Type B pancreatic cell (in vitro differentiated cells): ENCODE data around the gene TSHZ2. TPM values are rescaled to one million over a fixed set of nuclear protein-coding genes. Genes with fewer than 3 reads are reported as not detected.

Source experiments
- DNase-seq: peaks from one replicate; pipeline ENCODE4 v3.0.0; 2021; ENCODE audit warnings: mixed read lengths; ENCODE audit not compliant: unreplicated experiment; ENCODE audit errors: extremely low spot score
- H3K27ac Mint-ChIP-seq: 2 replicates; pipeline ENCODE4 v1.8.0; 2021; ENCODE audit warnings: mild to moderate bottlenecking, mixed read lengths
- H3K27me3 Mint-ChIP-seq: 2 replicates; pipeline ENCODE4 v1.8.0; 2021; ENCODE audit warnings: mixed read lengths
- H3K36me3 Mint-ChIP-seq: 2 replicates; pipeline ENCODE4 v1.8.0; 2021; ENCODE audit warnings: mixed read lengths
- H3K4me1 Mint-ChIP-seq: one replicate; pipeline ENCODE4 v1.8.0; 2021; ENCODE audit warnings: mixed read lengths; ENCODE audit not compliant: unreplicated experiment
- H3K4me3 Mint-ChIP-seq: 2 replicates; pipeline ENCODE4 v1.8.0; 2021; ENCODE audit warnings: mild to moderate bottlenecking, mixed read lengths
- H3K9me3 Mint-ChIP-seq: 2 replicates; pipeline ENCODE4 v1.8.0; 2021; ENCODE audit warnings: mixed read lengths
- total RNA-seq: library from RNA; stranded (reverse); gene quantifications from 2 replicates; pipeline ENCODE4 v1.2.1, GENCODE V29; 2021; ENCODE audit warnings: low replicate concordance
- TF ChIP-seq, protein P1 (sequence below): fragments of 200-600 bp; sonication (generic); conservative IDR thresholded peaks from 2 replicates; pipeline ENCODE4 v1.5.0; 2021; ENCODE audit warnings: antibody characterized with exemption, mild to moderate bottlenecking

Gene TSHZ2
- total RNA-seq, 1 donor from 2014 or later, result 45.5 TPM

- Mint-ChIP-seq H3K4me1 (peaks cover 21% of the 10 kb centered on the region), H3K27me3 (peaks cover under 1% of the 10 kb centered on the region), H3K4me3 (no peak overlapping the region), H3K27ac (no peak overlapping the region), H3K36me3 (peaks cover 7% of the 10 kb centered on the region), H3K9me3 (no peaks in the 10 kb centered on the region)
- TF ChIP-seq, protein P1, sequence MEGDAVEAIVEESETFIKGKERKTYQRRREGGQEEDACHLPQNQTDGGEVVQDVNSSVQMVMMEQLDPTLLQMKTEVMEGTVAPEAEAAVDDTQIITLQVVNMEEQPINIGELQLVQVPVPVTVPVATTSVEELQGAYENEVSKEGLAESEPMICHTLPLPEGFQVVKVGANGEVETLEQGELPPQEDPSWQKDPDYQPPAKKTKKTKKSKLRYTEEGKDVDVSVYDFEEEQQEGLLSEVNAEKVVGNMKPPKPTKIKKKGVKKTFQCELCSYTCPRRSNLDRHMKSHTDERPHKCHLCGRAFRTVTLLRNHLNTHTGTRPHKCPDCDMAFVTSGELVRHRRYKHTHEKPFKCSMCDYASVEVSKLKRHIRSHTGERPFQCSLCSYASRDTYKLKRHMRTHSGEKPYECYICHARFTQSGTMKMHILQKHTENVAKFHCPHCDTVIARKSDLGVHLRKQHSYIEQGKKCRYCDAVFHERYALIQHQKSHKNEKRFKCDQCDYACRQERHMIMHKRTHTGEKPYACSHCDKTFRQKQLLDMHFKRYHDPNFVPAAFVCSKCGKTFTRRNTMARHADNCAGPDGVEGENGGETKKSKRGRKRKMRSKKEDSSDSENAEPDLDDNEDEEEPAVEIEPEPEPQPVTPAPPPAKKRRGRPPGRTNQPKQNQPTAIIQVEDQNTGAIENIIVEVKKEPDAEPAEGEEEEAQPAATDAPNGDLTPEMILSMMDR, result no peak
- no peak for DNase-seq
Observed at GRCh38 chr20:53074811-53075314, 102.7 kb downstream of the TSHZ2 start.

DNA sequence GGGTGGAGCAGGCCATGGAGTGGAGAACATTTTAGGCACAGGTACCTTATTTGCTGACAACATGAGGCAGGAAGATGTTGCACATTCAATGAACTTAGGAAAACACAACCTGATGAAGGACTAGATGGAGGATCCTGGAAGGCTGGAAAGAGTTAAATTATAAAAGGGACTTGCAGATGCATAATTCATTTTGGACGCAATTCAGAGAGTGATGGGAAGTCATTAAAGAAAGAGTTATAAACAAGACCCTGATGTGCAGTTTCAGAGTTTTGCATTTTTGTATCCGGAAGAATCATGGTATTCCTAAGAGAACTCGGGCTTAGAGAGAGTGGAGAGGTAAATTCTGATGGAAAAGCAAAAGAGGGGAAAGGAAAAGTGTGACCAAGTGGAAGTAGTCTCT, 104.5 kb downstream of the TSHZ2 start:
- no peak for DNase-seq
- TF ChIP-seq, protein P1, result no peak
- Mint-ChIP-seq H3K4me3 (no peak overlapping the region), H3K36me3 (peaks cover 12% of the 10 kb centered on the region), H3K27ac (no peak overlapping the region), H3K9me3 (no peaks in the 10 kb centered on the region), H3K27me3 (no peaks in the 10 kb centered on the region), H3K4me1 (peaks cover 12% of the 10 kb centered on the region)

DNA sequence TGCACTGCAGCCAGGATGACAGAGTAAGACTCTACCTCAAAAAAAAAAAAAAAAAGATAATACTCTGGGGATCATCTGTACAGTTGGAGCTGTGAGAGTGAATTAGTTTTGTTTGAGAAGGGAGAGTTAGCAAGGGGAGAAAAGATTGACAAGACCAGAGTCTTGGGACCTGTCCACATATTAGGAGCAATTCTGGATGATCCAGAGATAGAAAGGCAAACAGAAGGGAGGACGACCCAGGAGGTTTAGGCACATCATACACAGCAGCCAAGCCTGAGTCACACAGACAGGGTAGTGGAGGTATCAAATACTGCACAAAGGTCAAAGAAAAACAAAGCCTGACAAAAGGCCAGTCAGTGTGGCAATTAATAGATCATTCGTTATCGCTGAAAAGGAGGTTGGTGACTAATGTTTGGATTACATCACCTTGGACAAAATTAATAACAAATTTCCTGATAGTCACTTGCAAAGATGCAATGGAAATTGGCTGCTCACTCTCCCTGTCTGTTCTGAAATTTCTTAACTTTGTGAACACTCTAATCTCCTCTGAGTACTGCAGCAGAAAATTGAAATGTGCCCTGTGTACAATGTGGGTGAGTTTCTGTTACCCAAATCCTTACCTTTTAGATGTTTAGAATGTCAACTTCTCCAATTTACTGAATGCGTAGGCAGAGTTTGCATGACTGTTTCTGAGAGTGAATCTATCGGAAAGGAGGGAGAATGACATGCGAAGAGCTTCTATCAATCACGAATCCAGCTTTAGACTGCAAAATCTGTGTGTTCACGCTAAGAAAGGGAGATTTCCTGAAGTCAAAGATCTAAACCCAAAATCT, 105.4 kb downstream of the TSHZ2 start:
- no peak for DNase-seq
- peaks cover 20% of the 10 kb centered on the region for H3K4me1 Mint-ChIP-seq
- no peaks in the 10 kb centered on the region for H3K9me3 Mint-ChIP-seq
- TF ChIP-seq, protein P1, result no peak
- no peaks in the 10 kb centered on the region for H3K27me3 Mint-ChIP-seq
- H3K4me3 Mint-ChIP-seq, result no peak overlapping the region
- H3K36me3 Mint-ChIP-seq, result peaks cover 12% of the 10 kb centered on the region
- no peak overlapping the region for H3K27ac Mint-ChIP-seq

- H3K27me3 Mint-ChIP-seq, result no peaks in the 10 kb centered on the region
- no peak overlapping the region for H3K27ac Mint-ChIP-seq
- no peaks in the 10 kb centered on the region for H3K9me3 Mint-ChIP-seq
- TF ChIP-seq, protein P1, result no peak
- peaks cover 17% of the 10 kb centered on the region for H3K4me1 Mint-ChIP-seq
- no peak for DNase-seq
- peaks cover 11% of the 10 kb centered on the region for H3K36me3 Mint-ChIP-seq
- H3K4me3 Mint-ChIP-seq, result no peak overlapping the region
Observed at GRCh38 chr20:53078761-53079160, 106.6 kb downstream of the TSHZ2 start.

- TF ChIP-seq, protein P1, result no peak
- Mint-ChIP-seq H3K4me1 (peaks cover 14% of the 10 kb centered on the region), H3K27me3 (no peaks in the 10 kb centered on the region), H3K36me3 (peaks cover 6% of the 10 kb centered on the region), H3K9me3 (no peaks in the 10 kb centered on the region), H3K27ac (no peak overlapping the region), H3K4me3 (no peak overlapping the region)
- no peak for DNase-seq
Observed at GRCh38 chr20:53079261-53079691, 107.1 kb downstream of the TSHZ2 start.
